ENCODE data around the gene EIF3A. TPM values are rescaled to one million over a fixed set of nuclear protein-coding genes. Genes with fewer than 3 reads are reported as not detected.

The EIF3A gene
- polyA plus RNA-seq, 3 donors, result 18.8 to 49.1 (median 24.2) TPM

DNA sequence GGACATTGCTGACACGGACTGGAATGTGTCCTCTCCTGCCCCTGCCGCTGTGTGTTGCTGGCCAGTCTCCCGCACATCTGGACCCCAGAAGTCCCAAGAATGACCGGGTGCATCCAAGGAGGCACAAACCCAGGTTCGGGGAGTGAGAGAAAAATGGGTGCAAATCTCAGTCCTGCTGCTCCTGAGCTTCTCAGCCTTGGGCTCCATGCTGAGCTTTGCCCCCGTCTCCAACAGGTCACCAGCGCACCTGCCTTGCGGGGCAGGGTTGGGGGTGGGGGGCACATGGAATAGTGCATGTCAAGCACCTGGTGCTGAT lies 57.1 kb downstream of the EIF3A start:
- Mint-ChIP-seq H3K4me1 (peaks cover under 1% of the 10 kb centered on the region), H3K4me3 (no peak overlapping the region), H3K27ac (no peak overlapping the region), H3K36me3 (no peaks in the 10 kb centered on the region), H3K9me3 (peaks cover 2 to 7% (median 3%) of the 10 kb centered on the region in 7 donors), H3K27me3 (ENCODE audit: low read depth in 3 of 3) (peaks cover 10 to 12% (median 10%) of the 10 kb centered on the region in 3 donors)
- H3K9ac ChIP-seq (ENCODE audit: insufficient read depth, low read length, poor library complexity, severe bottlenecking), result no peak overlapping the region
- no peaks in the 10 kb centered on the region for H4K20me1 ChIP-seq (ENCODE audit: insufficient read depth, low read length)
- no peaks in the 10 kb centered on the region for H3K79me2 ChIP-seq (ENCODE audit: insufficient read depth, low read length)
- no peak overlapping the region for H3K4me3 ChIP-seq (replicated peaks in 1 of 3; ENCODE audit: low read depth in 2 of 3, low read length in 3 of 3)
- no peak for DNase-seq
- H3K27me3 ChIP-seq (ENCODE audit: control insufficient read depth in 2 of 2, insufficient read depth in 2 of 2, low read length in 2 of 2), result peaks cover 0 to 3% of the 10 kb centered on the region in 2 donors
- no peaks in the 10 kb centered on the region for H3K36me3 ChIP-seq (replicated peaks in 1 of 2; ENCODE audit: control insufficient read depth in 1 of 2, insufficient read depth in 2 of 2, low read length in 2 of 2)
- H3K9me3 ChIP-seq (replicated peaks in 1 of 2; ENCODE audit: control insufficient read depth in 1 of 2, insufficient read depth in 1 of 2, low read length in 2 of 2), result peaks cover 0 to 3% of the 10 kb centered on the region in 2 donors
- WGBS (ENCODE audit: insufficient coverage), result 90% methylated on average over 7 of the region's 8 CpGs
- intact Hi-C loops (cut with micrococcal nuclease), result no loop called here
- no peak overlapping the region for H2AFZ ChIP-seq (ENCODE audit: insufficient read depth, low read depth, low read length, poor library complexity, severe bottlenecking)
- no peak overlapping the region for H3K4me2 ChIP-seq (replicated peaks; ENCODE audit: extremely low read depth, low read length, poor library complexity, severe bottlenecking)
- no peaks in the 10 kb centered on the region for H3K4me1 ChIP-seq (ENCODE audit: control insufficient read depth in 1 of 2, insufficient read depth in 2 of 2, low read length in 2 of 2)
- TF ChIP-seq, protein P1, sequence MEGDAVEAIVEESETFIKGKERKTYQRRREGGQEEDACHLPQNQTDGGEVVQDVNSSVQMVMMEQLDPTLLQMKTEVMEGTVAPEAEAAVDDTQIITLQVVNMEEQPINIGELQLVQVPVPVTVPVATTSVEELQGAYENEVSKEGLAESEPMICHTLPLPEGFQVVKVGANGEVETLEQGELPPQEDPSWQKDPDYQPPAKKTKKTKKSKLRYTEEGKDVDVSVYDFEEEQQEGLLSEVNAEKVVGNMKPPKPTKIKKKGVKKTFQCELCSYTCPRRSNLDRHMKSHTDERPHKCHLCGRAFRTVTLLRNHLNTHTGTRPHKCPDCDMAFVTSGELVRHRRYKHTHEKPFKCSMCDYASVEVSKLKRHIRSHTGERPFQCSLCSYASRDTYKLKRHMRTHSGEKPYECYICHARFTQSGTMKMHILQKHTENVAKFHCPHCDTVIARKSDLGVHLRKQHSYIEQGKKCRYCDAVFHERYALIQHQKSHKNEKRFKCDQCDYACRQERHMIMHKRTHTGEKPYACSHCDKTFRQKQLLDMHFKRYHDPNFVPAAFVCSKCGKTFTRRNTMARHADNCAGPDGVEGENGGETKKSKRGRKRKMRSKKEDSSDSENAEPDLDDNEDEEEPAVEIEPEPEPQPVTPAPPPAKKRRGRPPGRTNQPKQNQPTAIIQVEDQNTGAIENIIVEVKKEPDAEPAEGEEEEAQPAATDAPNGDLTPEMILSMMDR (IDR thresholded peaks at IDR 0.05), result no peak
- no peak overlapping the region for H3K27ac ChIP-seq (ENCODE audit: low read depth in 1 of 2, low read length in 2 of 2)

DNA sequence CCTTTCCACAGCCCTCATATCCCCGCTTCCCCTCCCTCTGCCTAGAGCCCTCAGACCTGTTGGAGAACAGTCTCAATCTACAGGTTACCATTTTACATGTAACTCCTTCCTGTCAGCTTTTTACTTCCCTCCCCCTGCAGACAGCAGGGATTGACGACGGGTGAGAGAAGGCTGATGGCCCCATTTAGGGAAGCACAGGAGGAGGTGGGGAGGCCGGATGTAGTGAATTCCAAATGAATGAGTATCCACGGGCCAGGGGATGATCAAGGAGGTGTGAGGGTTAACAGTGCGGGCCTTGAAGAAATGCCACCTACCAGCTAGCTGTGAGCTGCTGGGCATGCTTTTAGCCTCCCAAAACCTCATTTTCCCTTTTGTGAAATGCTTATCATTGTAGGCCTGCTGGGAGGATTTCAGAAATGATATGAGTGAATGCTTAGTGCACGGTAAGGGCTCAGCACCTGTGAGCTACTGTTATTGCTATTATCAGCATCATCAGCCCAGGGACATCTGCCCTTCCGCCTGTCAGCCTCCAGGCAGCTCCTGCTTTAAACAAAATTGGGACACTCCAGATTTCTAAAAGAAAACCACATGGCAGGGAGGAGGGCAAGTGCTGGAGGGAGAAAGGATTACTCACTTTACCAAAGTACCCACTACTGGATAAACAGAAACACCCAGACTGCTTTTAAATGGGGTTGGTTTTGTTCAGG lies 57.6 kb downstream of the EIF3A start:
- no peak overlapping the region for H2AFZ ChIP-seq (ENCODE audit: insufficient read depth, low read depth, low read length, poor library complexity, severe bottlenecking)
- no peaks in the 10 kb centered on the region for H3K36me3 ChIP-seq (replicated peaks in 1 of 2; ENCODE audit: control insufficient read depth in 1 of 2, insufficient read depth in 2 of 2, low read length in 2 of 2)
- DNase-seq, result no peak
- intact Hi-C loops (cut with micrococcal nuclease), result no loop called here
- H3K4me1 Mint-ChIP-seq, result no peaks in the 10 kb centered on the region
- H3K27me3 ChIP-seq (ENCODE audit: control insufficient read depth in 2 of 2, insufficient read depth in 2 of 2, low read length in 2 of 2), result no peaks in the 10 kb centered on the region
- TF ChIP-seq, protein P1 (IDR thresholded peaks at IDR 0.05), result no peak
- no peak overlapping the region for H3K27ac ChIP-seq (ENCODE audit: low read depth in 1 of 2, low read length in 2 of 2)
- H3K4me3 Mint-ChIP-seq, result no peak overlapping the region
- H4K20me1 ChIP-seq (ENCODE audit: insufficient read depth, low read length), result no peaks in the 10 kb centered on the region
- no peaks in the 10 kb centered on the region for H3K36me3 Mint-ChIP-seq
- peak overlapping the region in 1 of 7 donors; percentile 1 for H3K27ac Mint-ChIP-seq
- peaks cover 0 to 7% (median 3%) of the 10 kb centered on the region in 7 donors for H3K9me3 Mint-ChIP-seq
- H3K27me3 Mint-ChIP-seq (ENCODE audit: low read depth in 3 of 3), result peaks cover 5 to 6% (median 5%) of the 10 kb centered on the region in 3 donors
- no peak overlapping the region for H3K4me3 ChIP-seq (replicated peaks in 1 of 3; ENCODE audit: low read depth in 2 of 3, low read length in 3 of 3)
- no peaks in the 10 kb centered on the region for H3K79me2 ChIP-seq (ENCODE audit: insufficient read depth, low read length)
- no peaks in the 10 kb centered on the region for H3K4me1 ChIP-seq (ENCODE audit: control insufficient read depth in 1 of 2, insufficient read depth in 2 of 2, low read length in 2 of 2)
- no peak overlapping the region for H3K4me2 ChIP-seq (replicated peaks; ENCODE audit: extremely low read depth, low read length, poor library complexity, severe bottlenecking)
- WGBS (ENCODE audit: insufficient coverage), result 61% methylated on average over 4 of the region's 8 CpGs
- peaks cover 0 to 3% of the 10 kb centered on the region in 2 donors for H3K9me3 ChIP-seq (replicated peaks in 1 of 2; ENCODE audit: control insufficient read depth in 1 of 2, insufficient read depth in 1 of 2, low read length in 2 of 2)
- H3K9ac ChIP-seq (ENCODE audit: insufficient read depth, low read length, poor library complexity, severe bottlenecking), result no peak overlapping the region
